Endometrium (tissue), 2 donors: ENCODE data around the gene KCNQ1.

ENCODE experiments used
- FAIRE-seq: peaks from 2 replicates; lab custom pipeline; 2012; peaks lifted over from hg19 to GRCh38; lab: Jason Lieb, UNC
- donor health status: control.
- donor health status: control.

KCNQ1 gene

DNA sequence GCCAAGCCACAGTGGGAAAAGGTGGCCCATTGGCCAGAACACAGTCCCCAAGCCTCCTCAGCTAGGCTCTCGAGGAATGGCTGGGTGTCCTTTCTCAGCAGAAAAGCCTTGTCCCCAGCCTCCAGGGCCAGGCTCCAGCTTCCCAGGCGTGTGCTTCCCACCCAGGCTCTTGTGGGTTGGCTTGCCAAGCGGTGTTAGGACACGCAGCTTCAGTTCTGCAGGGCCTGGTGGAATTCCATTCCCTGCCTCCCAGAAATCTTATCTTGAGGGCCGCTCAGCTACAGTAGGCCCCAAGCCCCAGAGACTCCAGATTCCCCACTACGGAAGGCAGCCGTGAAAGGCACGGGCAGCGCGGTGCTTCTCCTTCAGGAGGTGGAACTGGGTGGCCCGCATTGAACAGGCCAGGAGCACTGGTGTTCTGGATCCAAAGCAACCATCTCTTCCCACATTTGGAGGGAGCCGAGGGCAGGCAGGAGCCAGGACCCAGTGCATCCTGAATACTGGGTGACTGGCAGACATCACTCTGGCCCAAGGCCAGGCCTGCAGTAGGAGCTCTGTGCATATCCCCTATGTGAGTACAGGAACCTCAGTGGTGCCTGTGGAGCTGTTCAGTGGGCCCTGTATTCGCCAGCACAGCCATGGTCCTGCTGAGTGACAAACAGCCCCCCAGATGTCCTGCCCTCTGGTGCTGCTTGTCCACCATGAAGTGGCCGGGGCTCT, 271.7 kb downstream of the KCNQ1 start:
- no peak for FAIRE-seq

DNA sequence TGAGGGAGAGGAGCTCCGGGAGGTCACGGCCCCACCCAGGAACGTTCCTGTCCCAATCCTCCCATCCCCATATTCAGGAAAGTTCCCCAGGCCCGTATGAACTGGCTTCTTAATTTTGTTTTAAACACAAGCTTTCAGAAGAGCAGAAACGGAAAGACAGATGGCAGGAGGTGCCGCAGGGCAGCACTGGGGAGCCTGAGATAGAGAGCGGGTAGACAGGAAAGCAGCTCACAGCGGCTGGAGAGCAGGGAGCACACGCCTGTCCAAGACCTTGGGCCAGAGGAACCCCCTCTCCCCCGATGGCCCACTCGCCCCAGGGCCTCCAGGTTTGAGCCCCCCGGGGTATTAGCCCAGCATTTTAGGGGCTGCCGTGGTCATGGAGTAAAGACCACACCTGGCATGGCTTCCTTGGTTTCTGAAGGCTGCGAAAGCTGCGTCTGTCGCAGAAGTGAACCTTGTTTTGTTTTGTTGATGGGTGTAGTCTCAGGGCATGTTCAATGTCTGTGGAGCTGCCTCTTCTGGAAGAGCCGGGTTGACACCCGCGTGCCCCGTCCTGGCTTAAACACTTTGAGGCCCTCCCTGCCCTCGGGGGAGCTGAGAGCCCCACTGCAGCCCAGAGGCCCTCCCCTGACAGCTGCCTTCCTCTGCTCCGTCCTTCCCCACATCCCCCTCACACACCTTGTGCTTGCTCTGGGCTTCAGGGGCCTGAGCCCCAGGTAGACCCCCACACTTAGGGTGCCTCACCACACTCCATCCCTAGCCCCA, 272.9 kb downstream of the KCNQ1 start:
- no peak for FAIRE-seq

DNA sequence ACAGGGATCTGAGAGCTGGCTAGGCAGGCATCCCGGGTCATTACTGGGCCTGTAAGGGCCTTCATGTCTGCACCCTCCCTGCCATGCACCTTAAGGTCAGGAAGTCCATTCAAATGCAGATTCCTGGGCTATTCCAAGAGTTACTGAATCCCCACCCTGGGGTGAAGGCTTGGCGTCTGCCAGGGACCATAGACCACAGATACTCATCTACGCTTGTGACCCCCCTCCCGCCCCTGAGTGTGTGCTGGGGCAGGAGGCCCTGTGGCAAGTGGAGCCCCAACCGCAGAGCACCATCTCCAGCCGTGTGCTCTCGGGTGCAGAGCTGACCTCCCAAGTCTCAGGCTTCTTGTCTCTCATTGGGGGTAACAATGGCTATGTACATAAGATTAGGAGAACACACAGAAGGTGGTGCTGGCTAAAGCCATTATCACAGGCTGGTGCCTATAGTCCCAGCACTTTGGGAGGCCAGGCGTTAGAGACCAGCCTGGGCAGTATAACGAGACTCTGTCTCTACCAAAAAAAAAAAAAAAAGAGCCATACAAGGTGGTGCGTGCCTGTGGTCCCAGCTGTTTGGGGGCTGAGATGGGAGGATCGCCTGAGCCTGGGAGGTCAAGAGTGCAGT, 274.1 kb downstream of the KCNQ1 start:
- FAIRE-seq: no peak

DNA sequence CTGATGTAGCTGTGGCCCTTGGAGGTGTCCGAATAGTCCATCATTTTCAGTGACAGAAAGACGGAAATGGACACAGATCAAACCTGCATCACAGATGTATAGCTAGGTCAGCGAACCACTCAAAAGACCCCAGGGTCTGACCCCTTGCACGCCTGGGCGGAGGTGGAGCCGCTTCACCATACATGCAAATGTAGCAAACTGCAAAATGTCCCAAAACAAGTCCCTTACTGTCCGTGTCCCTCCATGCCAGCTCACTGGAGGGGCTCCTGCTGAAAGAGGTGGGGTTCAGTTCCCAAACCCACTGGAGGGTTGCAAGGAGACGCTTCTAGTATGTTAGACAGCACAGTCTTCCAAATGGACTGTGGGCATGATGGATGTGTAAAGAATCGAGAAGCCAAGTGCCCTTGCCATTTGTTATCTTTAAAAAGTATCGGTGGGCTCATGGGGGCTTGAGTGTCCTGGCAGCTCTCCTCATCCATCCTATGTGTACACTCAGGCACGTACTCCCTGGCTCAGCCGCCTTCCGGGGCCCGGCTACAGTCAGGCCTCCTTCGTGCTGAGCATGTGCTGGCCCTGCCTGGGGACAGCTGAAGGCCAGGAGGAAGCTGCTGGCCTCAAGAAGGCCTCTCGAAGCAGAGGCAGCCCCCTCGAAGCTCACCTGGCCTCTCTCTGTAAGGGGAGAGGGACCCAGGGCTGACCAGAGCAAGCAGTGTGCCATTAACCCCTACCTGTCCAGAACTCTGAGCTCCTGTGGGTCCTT, 275.2 kb downstream of the KCNQ1 start:
- FAIRE-seq: no peak

DNA sequence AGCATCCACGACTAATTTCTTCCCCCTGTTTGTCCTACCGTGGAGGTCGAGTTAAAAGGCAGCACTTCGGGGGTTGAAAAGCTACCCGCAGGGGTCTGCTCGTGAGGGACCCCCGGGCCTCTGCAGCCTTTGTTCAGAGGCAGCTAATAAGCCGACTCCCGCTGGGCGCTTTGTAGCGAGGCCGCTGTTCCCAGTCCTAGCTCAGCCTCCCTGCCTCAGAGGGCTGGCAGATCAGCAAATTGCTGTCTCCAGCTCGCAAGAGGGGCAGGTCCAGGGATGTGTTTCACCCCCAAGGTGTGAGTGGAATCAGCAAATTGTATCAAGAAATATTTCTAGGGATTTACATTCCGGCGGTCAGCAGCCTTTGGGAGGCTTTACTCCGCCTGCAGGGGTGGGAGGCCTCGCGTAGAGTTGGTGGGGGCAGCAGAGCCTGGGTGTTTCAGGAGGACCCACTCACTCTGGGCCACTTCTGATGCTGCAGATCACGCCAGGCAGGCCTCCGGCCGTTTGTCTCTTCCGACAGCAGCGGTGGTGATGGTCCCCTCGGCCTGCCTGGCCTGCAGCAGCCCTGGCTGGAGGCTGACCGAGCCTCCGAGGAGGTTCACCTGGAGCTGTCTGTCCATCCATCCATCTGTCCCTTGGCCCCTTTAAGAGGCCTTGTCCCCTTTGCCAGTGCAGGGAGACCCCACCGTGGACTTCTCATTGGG, 276.6 kb downstream of the KCNQ1 start:
- no peak for FAIRE-seq

DNA sequence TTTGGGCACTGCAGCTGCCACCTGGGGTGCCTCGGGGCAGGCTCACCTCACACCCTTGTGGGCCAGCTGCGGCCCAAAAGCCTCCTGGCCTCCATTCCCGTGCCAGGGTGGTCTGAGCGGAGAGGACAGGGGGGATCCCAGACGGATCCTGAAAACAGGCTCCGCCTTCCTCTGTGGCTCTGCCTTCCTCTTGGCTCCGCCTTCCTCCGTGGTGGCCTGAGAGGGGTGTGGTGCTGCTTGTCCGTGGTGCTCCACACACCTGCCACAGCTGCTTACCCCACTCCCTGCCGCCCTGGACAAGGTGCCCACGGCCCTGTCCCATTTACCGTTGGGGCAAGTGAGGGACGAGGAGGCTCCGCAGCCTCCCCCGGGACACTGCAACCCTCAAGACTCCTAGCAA, 278.1 kb downstream of the KCNQ1 start:
- FAIRE-seq: no peak

DNA sequence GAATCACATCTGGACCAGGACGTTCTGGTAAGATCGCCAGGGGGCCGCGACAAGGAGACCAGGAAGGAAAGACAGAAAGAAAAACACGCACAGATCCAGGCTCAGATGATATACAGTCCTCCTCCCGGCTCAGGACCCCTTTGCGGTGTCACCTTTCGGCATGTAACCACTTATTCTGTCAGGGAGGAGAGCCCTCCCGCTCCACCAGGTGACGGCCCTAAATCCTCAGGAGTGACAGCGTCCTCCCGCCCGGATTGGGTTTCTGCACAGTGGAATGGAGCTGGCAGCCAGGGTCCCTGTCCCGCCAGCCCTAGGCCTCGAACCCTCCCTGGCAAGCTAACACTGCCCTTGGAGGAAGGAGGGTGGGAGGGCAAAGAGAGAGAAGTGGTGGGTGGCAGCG, 279.3 kb downstream of the KCNQ1 start:
- FAIRE-seq: no peak

DNA sequence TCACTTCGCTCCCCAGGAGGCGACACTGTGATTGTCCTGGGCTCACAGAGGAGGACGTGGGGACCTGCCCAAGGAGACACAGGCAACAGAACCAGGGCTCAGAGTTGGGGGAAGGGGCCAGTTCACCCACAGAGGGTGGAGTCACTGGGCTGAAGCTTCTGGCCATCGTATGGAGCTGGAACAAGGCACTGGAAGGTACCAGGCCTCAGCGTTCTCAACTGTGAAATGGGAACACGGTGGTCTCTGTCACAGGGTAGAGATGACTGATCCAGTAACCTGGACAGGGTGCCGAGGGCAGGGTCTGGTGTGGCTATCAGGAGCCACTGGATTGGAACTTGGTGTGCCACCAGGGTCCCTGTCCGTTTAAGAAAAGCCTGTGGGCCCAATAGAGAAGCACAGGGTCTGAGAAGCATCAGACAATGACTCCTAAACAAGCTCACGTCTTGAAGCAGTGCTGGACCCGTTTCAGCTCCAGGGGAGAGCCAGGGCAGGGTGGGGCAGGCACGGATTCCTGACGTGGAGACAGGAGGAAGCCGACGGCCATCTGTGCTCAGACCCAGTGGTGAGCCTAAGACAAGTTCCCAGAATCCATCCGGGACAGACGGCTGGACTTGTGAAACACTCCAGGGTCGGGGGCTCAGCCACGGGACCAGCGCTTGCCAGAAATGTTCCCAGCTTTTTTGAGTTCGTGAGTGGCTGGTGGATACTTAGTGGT, 280.0 kb downstream of the KCNQ1 start:
- FAIRE-seq: no peak

DNA sequence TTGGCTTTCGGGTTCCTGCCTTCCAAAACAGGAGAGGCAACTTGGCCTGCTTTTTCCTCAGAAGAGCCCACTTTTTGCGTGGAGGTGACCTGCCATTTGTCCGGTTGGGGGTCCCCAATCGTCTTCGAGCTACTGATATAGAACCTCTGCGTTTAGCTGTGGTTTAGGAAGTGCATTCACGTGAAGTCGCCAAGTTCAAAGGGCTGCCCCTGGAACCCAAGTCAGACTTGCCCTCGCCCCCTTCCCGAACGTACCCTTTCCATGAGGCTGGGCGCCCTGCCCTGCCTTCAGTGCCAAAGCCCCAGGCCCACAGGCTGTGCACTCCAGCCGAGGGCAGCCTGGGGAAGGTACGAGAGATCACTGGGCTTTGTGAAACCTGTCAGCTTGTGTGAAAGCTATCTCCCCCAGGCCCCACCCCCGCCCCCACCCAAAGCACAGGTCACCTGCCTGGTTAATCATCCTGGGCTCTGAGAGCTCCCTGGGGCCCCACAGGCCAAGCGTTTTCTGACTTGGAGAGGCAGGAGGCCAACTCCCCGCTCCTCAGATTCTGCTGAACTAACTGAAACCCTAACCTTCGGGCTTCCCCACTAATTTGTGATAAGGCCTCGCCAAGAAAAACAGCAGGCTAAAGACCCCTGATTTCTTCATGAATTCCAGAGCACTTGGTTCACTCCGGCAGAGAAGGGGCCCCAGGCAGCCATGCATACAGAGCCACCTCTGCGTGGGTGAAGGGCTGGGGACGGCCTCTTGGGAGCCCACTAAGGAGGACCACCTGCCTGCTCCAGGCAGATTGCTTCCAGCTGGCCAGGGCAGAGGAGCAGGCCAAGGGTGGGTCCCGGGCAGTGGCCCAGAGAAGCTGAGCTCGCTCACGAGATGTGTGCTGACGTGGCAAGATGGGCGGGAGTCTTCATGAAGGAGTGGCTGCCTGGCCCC, 280.8 kb downstream of the KCNQ1 start:
- no peak for FAIRE-seq

DNA sequence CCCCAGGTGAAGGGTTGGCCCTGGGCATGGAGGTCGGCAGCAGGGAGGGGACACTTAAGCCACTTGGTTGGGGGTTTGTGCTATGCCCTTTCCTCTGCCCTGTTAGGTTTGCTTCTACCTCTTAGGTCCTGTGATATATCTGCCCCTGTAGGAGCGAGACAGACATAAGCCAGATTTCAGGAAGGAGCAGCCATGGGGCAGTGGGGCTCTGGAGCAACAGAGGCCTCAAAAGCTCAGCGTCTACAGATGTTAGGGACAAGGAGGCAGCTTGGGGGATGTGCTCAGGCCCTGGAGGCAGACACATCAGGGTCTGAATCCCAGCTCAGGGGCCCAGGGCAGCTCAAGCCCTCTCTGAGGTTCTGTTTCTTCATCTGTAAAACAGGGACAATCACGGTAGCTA, 282.2 kb downstream of the KCNQ1 start:
- no peak for FAIRE-seq

DNA sequence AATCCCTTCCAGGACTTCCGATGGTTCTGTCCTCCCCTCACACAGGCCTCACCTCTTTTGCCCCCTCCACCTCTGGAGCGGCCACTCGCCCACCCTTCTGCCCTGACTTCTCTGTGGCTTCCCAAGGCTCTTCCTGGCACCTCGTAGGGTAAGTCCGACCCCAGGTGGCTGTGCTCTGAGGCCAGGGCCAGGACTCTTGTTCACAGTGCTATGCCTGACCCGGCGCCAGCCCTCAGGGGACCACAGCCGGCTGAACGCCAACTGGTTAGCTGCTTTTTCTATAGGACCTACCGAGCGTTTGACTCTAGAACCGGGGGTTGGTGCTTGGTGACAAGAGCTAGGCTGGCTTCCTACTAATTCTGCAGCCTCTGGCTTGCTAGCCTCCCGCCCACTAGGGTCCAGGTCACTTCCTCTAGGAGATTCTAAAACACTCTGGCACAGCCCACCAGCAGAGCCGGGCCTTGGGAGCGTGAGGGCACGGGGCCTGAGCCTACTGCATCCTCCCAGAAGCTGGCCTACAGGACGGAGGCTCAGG, 283.4 kb downstream of the KCNQ1 start:
- no peak for FAIRE-seq

DNA sequence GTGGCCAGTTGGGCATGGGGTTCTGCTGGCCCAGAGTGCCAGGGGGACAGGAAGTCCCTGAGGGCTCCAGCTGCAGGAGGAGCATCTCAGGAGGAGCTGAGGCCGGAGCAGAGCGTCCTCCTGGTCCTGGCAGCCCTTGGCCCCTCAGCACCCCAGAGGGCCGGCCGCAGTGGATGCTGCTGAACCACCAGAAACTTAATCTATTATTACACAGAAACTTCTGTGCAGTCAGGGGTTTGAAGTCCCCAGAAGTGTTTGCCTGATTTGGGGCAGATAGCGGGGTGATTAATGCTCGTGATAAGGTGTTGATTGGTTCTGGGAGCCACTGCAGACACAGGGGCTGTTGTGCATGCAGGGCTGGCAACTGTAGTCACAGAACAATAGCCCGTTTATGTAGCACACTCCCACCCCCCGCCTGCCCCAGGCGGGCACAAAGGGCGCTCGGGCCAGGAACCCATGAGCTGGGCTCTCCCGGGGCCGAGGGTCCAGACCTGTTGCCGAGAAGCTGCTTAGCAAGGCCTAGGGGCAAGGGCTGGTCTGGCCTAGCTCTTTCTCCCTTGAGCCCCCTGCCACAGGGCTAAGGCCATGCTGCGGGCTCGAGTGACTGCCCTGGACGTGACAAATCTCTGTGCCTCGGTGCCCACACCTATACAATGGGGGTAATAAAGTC, 284.0 kb downstream of the KCNQ1 start:
- no peak for FAIRE-seq

DNA sequence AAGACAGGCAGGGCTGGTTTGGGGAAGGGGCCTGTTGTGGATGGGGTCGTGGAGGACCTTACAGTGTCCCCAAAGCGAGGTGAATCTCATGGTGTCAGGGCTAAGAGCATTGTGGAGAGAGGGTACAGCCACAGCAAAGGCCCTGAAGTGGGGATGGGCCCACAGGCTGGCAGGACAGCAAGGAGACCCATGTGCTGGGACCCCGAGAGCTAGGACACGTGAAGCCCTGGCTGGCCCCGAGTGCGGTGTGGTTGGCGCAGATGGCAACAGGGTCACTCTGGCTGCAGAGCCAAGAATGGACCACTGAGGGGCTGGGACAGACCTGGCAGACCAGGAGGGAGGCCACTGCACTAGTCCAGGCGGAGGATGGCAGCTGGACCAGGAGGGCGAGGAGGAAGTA, 285.0 kb downstream of the KCNQ1 start:
- FAIRE-seq: no peak

DNA sequence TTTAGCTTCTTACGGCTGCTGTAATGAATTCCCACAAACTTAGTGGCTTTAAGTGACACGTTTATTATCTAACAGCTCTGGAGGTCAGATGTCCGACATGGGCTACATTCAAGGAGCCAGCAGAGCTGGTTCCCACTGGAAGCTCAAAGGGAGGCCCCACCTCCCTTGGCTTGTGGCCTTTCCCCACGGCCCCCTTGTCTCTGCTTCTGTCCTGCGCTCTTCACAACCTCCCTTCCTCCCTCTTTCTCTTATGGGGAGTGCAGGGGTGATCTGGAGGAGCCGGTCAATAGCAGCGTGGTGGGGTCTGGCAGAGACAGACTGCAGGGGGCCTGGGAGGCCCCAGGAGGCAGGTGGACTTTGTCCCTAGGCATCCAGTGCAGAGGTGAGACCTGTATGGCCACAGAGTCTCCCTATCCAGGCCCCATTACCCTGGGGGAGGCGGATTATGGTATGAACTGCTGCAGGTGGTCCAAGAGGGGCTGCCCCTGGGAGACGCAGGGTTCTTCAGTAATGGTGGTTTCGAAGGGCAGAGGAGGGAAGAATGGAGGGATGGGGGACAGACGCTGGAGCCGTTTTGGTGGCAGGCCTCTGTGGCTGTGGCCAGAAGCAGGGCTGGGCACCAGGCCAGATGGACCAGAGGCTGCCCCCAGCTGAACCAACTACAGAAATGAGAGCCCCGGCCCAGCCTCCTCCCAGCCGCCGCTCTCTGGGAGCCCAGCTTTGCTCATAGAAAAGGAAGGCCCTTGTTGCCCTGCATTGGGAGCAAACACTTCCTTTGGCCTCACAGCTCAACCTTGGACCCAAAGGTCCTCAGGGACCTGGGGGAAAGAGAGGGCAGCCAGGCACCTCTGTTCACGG, 285.7 kb downstream of the KCNQ1 start:
- no peak for FAIRE-seq

DNA sequence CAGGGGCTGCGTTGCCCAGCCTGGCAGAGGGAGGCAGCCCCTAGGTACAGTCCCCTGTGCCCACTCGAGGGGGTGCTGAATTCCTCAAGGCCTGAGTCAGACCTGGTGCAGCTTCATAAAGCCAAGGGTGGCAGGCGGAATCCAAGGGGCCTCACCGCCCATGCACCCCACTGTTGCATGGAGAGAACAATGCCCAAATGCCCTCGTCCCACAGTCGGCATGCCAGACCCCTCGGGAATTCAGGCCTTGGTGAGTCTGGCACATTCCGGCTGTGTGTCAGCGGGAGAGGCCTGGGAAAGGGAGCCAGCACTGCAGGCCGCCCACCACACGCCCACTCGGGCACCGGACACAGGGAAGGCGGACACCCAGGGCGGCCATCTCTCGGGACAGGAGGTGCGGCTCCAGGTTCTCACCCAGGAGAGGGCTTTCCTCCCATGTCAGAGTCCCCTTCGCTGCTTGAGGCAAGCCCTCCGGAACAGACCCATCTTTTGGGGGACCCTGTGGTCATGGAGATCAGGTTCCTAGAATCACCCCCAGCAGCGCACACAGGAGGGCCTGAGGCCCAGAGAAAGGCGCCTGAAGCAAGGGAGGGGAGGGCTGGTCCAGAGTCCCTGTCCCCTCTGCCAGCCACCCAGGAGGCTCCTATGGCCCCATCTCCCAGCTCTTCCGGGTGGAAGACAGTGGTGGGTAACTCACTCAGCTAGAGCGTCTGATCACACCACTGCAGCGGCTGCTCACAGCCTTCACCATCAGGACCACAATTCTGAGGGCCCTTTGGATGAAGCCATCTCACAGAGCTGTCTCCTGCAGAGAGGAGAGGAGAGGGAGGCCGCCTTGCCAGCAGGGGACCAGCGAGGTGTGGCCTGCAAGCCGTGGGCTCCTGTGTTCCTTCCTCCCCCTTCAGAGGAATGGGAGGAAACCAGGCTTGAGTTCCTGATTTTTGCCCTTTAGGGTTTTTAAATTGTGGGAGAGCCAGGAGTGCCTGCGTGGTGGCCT, 286.6 kb downstream of the KCNQ1 start:
- FAIRE-seq: no peak

DNA sequence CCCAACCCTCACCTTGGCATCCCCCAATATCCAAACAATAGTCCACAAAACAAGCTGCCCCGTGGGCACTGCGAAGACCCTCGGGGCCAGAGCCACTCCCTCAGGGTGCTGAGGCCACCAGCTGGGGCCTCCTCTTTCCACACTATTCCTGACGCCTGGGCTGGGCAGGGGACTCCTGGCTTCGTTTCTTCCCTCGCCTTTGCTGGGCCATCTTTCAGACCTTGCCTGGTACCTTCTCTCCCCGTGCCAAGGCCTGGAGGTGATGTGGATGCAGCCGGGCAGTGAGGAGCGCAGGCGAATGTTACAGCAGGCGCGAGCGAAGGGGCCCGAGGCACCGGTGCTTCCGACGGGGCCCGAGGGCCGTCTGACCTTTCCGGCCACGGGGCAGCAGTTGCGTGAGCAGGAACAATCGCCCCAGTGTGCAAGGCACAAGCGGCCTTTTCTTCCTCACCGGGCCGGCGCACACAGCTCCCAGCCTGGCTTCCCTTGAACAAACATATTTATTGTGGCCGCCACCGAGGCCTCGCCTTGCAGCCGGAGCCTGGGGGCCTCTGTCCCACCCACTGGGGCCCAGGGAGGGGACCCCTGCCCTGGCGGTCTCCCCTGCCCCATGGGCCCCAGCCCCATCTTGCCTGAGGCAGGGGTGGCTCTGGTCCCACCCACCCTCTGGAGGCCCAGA, 287.6 kb downstream of the KCNQ1 start:
- no peak for FAIRE-seq
